ENCODE results near the gene NGFR.
"Not testable (repeated sequence)": the region's sequence is repeated elsewhere in the genome, so short reads cannot be mapped to it uniquely, and the experiment has no call there.

DNA sequence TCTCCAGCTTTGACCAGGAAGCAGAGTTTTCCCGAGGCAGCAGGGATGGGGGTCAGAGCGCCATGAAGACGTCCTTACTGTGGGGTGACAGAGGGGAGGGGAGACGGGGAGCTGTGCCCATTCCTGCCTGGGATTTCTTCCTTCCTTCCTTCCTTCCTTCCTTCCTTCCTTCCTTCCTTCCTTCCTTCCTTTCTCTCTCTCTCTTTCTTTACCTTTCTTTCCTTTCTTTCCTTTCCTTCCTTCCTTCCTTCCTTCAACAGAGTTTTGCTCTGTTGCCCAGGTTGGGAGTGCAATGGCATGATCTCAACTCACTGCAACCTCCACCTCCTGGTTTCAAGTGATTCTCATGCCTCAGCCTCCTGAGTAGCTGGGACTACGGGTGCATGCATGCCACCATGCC is 7.6 kb downstream of the NGFR start:
- not testable (repeated sequence) for TF ChIP-seq NR1H2 (CRISPR knock-in tag; IDR thresholded peaks at IDR 0.05); CTCF (IDR thresholded peaks at IDR 0.05); MAX (CRISPR knock-in tag; IDR thresholded peaks at IDR 0.05); RORB (CRISPR knock-in tag; IDR thresholded peaks at IDR 0.05)

All from WTC11 (cell line).